ENCODE data around the gene ADAP1. TPM values are rescaled to one million over a fixed set of nuclear protein-coding genes. Genes with fewer than 3 reads are reported as not detected.

The ADAP1 gene
- total RNA-seq, 1 experiment from 2014 or later = 6.2 TPM

DNA sequence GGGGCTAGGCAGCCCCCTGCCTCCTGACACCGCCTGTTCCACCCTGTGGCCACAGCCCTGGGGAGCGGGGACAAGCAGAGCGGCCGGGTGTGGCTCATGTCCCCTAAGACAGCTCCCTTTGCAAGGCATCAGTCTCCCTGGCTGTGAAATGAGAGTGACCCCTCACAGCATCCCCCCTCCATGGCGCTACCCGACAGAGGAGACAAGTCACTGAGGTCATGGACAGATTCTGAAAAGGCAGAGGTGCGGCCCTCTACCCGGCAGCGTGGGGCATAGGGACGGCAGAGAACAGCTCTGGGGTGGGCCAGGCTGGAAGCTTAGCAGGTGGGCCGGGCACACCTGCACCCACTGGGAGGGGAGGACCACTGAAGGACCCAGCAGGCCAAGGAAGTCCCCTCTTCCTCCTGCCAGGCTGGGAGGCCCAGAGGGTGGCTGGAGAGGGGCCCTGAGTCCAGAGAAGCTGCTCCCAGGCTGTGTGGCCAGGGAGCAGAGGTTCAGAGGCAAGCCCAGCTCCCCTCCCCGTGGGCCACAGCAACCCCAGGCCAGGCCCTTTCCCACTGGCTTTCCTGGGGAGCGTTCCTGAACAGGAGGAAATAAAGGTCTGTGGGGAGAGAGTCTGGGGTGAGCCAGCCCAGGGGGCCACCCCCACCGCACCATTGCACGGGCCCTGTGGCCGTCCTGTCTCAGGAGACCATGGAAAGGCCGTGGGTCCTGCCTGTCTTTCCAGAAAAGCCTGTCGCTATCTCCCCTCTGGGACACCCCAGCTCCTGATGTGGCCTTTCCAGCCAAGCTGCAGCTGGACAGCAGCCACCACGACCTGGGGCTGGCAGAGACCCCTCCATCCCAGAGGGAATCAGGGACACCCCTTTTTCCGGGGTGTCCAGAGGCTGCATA, 1.7 kb downstream of the ADAP1 start:
- no peak for TF ChIP-seq CTCF (conservative IDR thresholded peaks at IDR 0.05)
- H3K23me2 ChIP-seq (ENCODE audit: insufficient read length, low read depth, low read length, poor library complexity, severe bottlenecking) = peaks cover 5% of the 10 kb centered on the region
- H2BK5ac ChIP-seq (ENCODE audit: insufficient read length, low read length) = no peak overlapping the region
- no peak overlapping the region for H3K56ac ChIP-seq (ENCODE audit: insufficient read length, low read depth, low read length)
- H3K4me1 ChIP-seq (ENCODE audit: insufficient read depth, low read length) = no peaks in the 10 kb centered on the region; the same call in 1 of the 2 replicates
- H3K18ac ChIP-seq (ENCODE audit: insufficient read length, low read depth, low read length) = no peak overlapping the region
- H2BK15ac ChIP-seq (ENCODE audit: low read depth, low read length) = 0 out of 2 replicates have a peak overlapping the region, but pooled peaks have one; percentile 29
- no peak overlapping the region for H2AK5ac ChIP-seq (ENCODE audit: insufficient read length, low read length)
- Mint-ChIP-seq H3K27me3 (ENCODE audit: low read depth) (peaks cover 43% of the 10 kb centered on the region), H3K27ac (no peak overlapping the region), H3K9me3 (peaks cover 0 to 3% of the 10 kb centered on the region in 2 experiments; a peak in 1 of 5 replicates), H3K36me3 (ENCODE audit: insufficient read depth in 1 of 3, low read depth in 3 of 3) (no peaks in the 10 kb centered on the region; a peak in 1 of 7 replicates), H3K4me1 (peaks cover 7 to 14% of the 10 kb centered on the region in 2 experiments; a peak in 2 of 4 replicates), H3K4me3 (peak overlapping the region; percentile 46 to 53; a peak in 2 of 5 replicates)
- no CpG with 5 or more reads among the region's 20 CpGs for WGBS (ENCODE audit: extremely low coverage, insufficient read length, low lambda C conversion rate)
- H3K4ac ChIP-seq (ENCODE audit: low read depth, low read length) = no peak overlapping the region
- no peak overlapping the region for H2AFZ ChIP-seq (ENCODE audit: low read length)
- no peaks in the 10 kb centered on the region for H3K79me1 ChIP-seq (ENCODE audit: insufficient read depth, low read depth, low read length, poor library complexity, severe bottlenecking)
- H3K27me3 ChIP-seq (ENCODE audit: insufficient read depth, low read length) = peaks cover 3% of the 10 kb centered on the region; the same call in 1 of the 2 replicates
- H2BK12ac ChIP-seq (ENCODE audit: insufficient read length, low read depth, low read length) = no peak overlapping the region
- no peak overlapping the region for H3K9ac ChIP-seq (ENCODE audit: extremely low read depth, insufficient read length, low read length)
- no peak overlapping the region for H2BK20ac ChIP-seq (ENCODE audit: low read depth, low read length, poor library complexity, severe bottlenecking)
- no peaks in the 10 kb centered on the region for H3K79me2 ChIP-seq (ENCODE audit: insufficient read depth, low read length)
- H3K23ac ChIP-seq (ENCODE audit: insufficient read length, low read depth, low read length) = no peak overlapping the region
- H3K9me3 ChIP-seq (ENCODE audit: control insufficient read depth, low read depth, low read length) = no peaks in the 10 kb centered on the region
- no peak overlapping the region for H3T11ph ChIP-seq (ENCODE audit: low read length)
- no peak overlapping the region for H3K14ac ChIP-seq (ENCODE audit: insufficient read depth, low read length)
- no peak overlapping the region for H4K91ac ChIP-seq (ENCODE audit: insufficient read length, low read depth, low read length)
- no peak overlapping the region for H2BK120ac ChIP-seq (ENCODE audit: low read depth, low read length, poor library complexity, severe bottlenecking)
- DNase-seq = peak; percentile 25
- H4K5ac ChIP-seq (ENCODE audit: insufficient read length, low read depth, low read length) = no peak overlapping the region
- H3K27ac ChIP-seq (ENCODE audit: insufficient read length, low read depth, low read length) = no peak overlapping the region
- no peaks in the 10 kb centered on the region for H4K20me1 ChIP-seq (ENCODE audit: control insufficient read depth, insufficient read depth, insufficient read length)
- H4K8ac ChIP-seq (replicated peaks; ENCODE audit: insufficient read length, low read depth, low read length) = no peak overlapping the region
- peak overlapping the region; percentile 61 for H3K4me2 ChIP-seq (ENCODE audit: insufficient read depth, insufficient read length, low read length)

Data from H9 (cell line).